ENCODE measurements around the gene METTL1. TPM values are rescaled to one million over a fixed set of nuclear protein-coding genes. Genes with fewer than 3 reads are reported as not detected.

The METTL1 gene
- polyA plus RNA-seq, 4 donors = 2.2 to 21.9 (median 11.6) TPM

DNA sequence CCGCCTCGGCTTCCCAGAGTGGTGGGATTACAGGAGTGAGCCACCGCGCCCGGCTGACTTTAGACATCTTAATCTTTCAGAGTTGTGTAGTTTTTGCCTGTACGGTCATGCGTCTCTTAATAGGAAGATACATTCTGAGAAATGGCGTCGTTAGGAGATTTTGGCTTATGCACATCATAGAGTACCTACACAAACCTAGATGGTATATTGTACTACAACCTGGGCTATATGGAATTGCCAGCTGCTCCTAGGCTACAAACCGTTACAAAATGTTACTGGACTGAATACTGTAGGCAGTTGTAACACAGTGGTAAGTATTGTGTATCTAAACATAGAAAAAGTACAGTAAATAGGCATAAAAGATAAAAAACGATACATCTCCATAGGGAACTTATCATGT, 12.0 kb upstream of the METTL1 start:
- no peak for FAIRE-seq
- Histone ChIP-seq H3K4me1 (ENCODE audit: control insufficient read depth in 3 of 3, insufficient read depth in 2 of 3, low read depth in 1 of 3, low read length in 2 of 3) (peaks cover 0 to 7% (median 2%) of the 10 kb centered on the region in 3 donors), H3K27me3 (ENCODE audit: control insufficient read depth in 3 of 3, insufficient read depth in 3 of 3, low read length in 3 of 3) (no peaks in the 10 kb centered on the region), H3K9me3 (ENCODE audit: control insufficient read depth in 2 of 2, insufficient read depth in 1 of 2, low read depth in 1 of 2, low read length in 1 of 2) (no peaks in the 10 kb centered on the region), H3K27ac (ENCODE audit: low read depth in 1 of 3, low read length in 2 of 3) (no peak overlapping the region), H3K4me3 (ENCODE audit: low read depth in 1 of 3, low read length in 3 of 3) (no peak overlapping the region), H3K36me3 (ENCODE audit: control insufficient read depth in 3 of 3, insufficient read depth in 2 of 3, low read depth in 1 of 3, low read length in 3 of 3) (peaks cover 5 to 30% (median 9%) of the 10 kb centered on the region in 3 donors)
- 88 to 94% (median 93%) methylated on average over 11 of the region's 11 CpGs for WGBS, 3 donors
- no peak for DNase-seq

- Histone ChIP-seq H3K36me3 (ENCODE audit: control insufficient read depth in 3 of 3, insufficient read depth in 2 of 3, low read depth in 1 of 3, low read length in 3 of 3) (peaks cover 5 to 27% (median 9%) of the 10 kb centered on the region in 3 donors), H3K4me1 (ENCODE audit: control insufficient read depth in 3 of 3, insufficient read depth in 2 of 3, low read depth in 1 of 3, low read length in 2 of 3) (peaks cover 0 to 7% (median 2%) of the 10 kb centered on the region in 3 donors), H3K27ac (ENCODE audit: low read depth in 1 of 3, low read length in 2 of 3) (no peak overlapping the region), H3K4me3 (ENCODE audit: low read depth in 1 of 3, low read length in 3 of 3) (peak overlapping the region; percentile 64 to 99 (median 67)), H3K27me3 (ENCODE audit: control insufficient read depth in 3 of 3, insufficient read depth in 3 of 3, low read length in 3 of 3) (no peaks in the 10 kb centered on the region), H3K9me3 (ENCODE audit: control insufficient read depth in 2 of 2, insufficient read depth in 1 of 2, low read depth in 1 of 2, low read length in 1 of 2) (no peaks in the 10 kb centered on the region)
- FAIRE-seq = no peak
- 79 to 84% (median 81%) methylated on average over 12 of the region's 12 CpGs for WGBS, 3 donors
- DNase-seq = no peak
Observed at GRCh38 chr12:57783466-57783801, 11.5 kb upstream of the METTL1 start.

DNA sequence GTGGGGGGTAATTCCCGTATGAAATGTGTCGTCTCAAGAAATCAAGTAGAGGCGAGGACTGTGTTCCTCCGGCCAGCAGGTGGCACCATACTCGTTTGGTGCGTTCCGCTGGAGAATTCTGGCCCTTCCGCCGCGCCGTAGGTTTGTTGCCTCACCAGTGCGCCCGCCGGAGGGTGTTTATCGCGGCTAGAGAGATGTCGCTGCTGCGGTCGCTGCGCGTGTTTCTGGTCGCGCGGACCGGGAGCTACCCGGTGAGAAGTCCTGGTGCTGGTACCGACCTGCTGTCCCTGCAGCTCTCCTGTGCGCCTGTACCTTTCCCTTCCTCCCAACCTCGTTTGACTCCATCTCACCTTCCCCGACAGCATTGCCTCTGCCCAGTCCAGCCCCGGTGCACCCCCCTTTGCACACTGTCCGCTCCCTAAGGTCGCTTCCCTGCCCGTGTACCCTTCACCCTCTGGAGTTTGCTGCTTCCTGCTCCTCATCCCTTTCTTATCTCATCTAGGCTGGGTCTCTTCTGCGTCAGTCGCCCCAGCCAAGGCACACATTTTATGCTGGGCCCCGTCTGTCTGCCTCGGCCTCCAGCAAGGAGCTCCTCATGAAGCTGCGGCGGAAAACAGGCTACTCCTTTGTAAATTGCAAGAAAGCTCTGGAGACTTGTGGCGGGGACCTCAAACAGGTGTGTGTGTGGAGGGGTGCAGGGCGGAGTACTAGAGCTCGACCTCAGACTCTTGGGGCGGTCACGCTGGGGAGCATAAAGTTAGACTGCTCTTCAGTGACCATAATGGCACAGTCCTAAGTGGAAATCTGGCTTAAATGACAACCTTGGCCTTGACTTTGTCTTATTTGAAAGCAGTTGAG, 10.9 kb upstream of the METTL1 start, which contains the start of gene TSFM:
Gene TSFM (plus strand): TSS at position 180 of the 858 bp plus-strand sequence. CDS start 15 bp downstream, at position 195.
- Histone ChIP-seq H3K27me3 (ENCODE audit: control insufficient read depth in 3 of 3, insufficient read depth in 3 of 3, low read length in 3 of 3) (no peaks in the 10 kb centered on the region), H3K9me3 (ENCODE audit: control insufficient read depth in 2 of 2, insufficient read depth in 1 of 2, low read depth in 1 of 2, low read length in 1 of 2) (no peaks in the 10 kb centered on the region), H3K4me3 (ENCODE audit: low read depth in 1 of 3, low read length in 3 of 3) (peak within 1 kb of the TSS; percentile 64 to 99 (median 67)), H3K27ac (ENCODE audit: low read depth in 1 of 3, low read length in 2 of 3) (peak within 1 kb of the TSS in 2 of 3 donors; percentile 69), H3K4me1 (ENCODE audit: control insufficient read depth in 3 of 3, insufficient read depth in 2 of 3, low read depth in 1 of 3, low read length in 2 of 3) (peaks cover 0 to 7% (median 2%) of the 10 kb centered on the region in 3 donors), H3K36me3 (ENCODE audit: control insufficient read depth in 3 of 3, insufficient read depth in 2 of 3, low read depth in 1 of 3, low read length in 3 of 3) (peaks cover 5 to 23% (median 9%) of the 10 kb centered on the region in 3 donors)
- FAIRE-seq (no peak), DNase-seq (peak; percentile 94 to 98)
- WGBS, 3 donors = 0 to 1% (median 0%) methylated on average over 42 to 45 of the region's 45 CpGs

GRCh38 chr12:57782243-57782607, 10.3 kb upstream of the METTL1 start:
- Histone ChIP-seq H3K4me3 (ENCODE audit: low read depth in 1 of 3, low read length in 3 of 3) (peak overlapping the region in 1 of 3 donors; percentile 99), H3K27ac (ENCODE audit: low read depth in 1 of 3, low read length in 2 of 3) (no peak overlapping the region), H3K9me3 (ENCODE audit: control insufficient read depth in 2 of 2, insufficient read depth in 1 of 2, low read depth in 1 of 2, low read length in 1 of 2) (no peaks in the 10 kb centered on the region), H3K27me3 (ENCODE audit: control insufficient read depth in 3 of 3, insufficient read depth in 3 of 3, low read length in 3 of 3) (no peaks in the 10 kb centered on the region), H3K36me3 (ENCODE audit: control insufficient read depth in 3 of 3, insufficient read depth in 2 of 3, low read depth in 1 of 3, low read length in 3 of 3) (peaks cover 5 to 23% (median 7%) of the 10 kb centered on the region in 3 donors), H3K4me1 (ENCODE audit: control insufficient read depth in 3 of 3, insufficient read depth in 2 of 3, low read depth in 1 of 3, low read length in 2 of 3) (peaks cover 0 to 7% (median 2%) of the 10 kb centered on the region in 3 donors)
- DNase-seq = no peak
- no peak for FAIRE-seq
- WGBS, 3 donors = 8 to 21% (median 13%) methylated on average over 4 of the region's 4 CpGs

DNA sequence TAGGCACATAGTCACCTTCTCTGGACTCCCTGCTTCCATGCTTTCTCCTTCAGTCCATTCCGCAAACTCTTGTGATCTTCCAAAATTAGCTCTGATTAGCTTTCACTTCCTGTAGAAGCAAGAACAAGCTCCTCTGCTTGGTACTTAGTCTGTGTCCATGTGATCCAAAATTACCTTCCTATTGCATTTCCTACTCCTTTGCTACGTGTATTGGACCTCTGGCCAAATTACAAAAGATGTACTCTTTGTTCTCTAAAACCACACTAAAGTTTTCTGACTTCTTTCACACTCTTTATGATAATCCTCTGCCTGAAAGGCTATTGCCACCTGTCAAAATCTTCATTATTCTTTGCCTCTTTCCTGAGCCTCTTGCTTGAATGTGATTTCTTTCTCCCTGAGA, 9.9 kb upstream of the METTL1 start:
- Histone ChIP-seq H3K4me1 (ENCODE audit: control insufficient read depth in 3 of 3, insufficient read depth in 2 of 3, low read depth in 1 of 3, low read length in 2 of 3) (peaks cover 0 to 7% (median 2%) of the 10 kb centered on the region in 3 donors), H3K9me3 (ENCODE audit: control insufficient read depth in 2 of 2, insufficient read depth in 1 of 2, low read depth in 1 of 2, low read length in 1 of 2) (no peaks in the 10 kb centered on the region), H3K4me3 (ENCODE audit: low read depth in 1 of 3, low read length in 3 of 3) (no peak overlapping the region), H3K27me3 (ENCODE audit: control insufficient read depth in 3 of 3, insufficient read depth in 3 of 3, low read length in 3 of 3) (no peaks in the 10 kb centered on the region), H3K36me3 (ENCODE audit: control insufficient read depth in 3 of 3, insufficient read depth in 2 of 3, low read depth in 1 of 3, low read length in 3 of 3) (peaks cover 3 to 23% (median 3%) of the 10 kb centered on the region in 3 donors), H3K27ac (ENCODE audit: low read depth in 1 of 3, low read length in 2 of 3) (no peak overlapping the region)
- DNase-seq = no peak
- FAIRE-seq = no peak
- WGBS, 3 donors = 72 to 86% (median 72%) methylated on average over 2 of the region's 2 CpGs

DNA sequence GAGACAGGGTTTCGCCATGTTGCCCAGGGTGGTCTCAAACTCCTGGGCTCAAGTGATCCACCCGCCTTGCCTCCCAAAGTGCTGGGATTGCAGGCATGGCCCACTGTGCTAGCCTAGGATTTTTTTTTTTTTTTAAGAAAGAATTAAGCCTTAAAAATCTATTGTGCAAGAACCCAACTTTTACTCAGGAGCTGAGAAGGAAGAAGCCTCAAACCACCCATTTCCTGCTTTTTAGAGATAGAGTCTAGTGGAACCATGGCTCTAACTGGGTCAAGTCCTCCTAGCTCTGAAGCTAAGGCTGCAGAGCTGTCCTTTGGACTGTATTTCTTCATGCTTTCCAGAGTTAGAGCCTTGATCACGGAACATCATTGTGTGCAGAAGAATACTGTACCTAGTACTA, 9.3 kb upstream of the METTL1 start:
- 90 to 95% (median 92%) methylated on average over 3 of the region's 3 CpGs for WGBS, 3 donors
- no peak overlapping the region for H3K4me3 ChIP-seq (ENCODE audit: low read depth in 1 of 3, low read length in 3 of 3)
- H3K4me1 ChIP-seq (ENCODE audit: control insufficient read depth in 3 of 3, insufficient read depth in 2 of 3, low read depth in 1 of 3, low read length in 2 of 3) = peaks cover 0 to 7% (median 2%) of the 10 kb centered on the region in 3 donors
- H3K36me3 ChIP-seq (ENCODE audit: control insufficient read depth in 3 of 3, insufficient read depth in 2 of 3, low read depth in 1 of 3, low read length in 3 of 3) = peaks cover 1 to 23% (median 3%) of the 10 kb centered on the region in 3 donors
- FAIRE-seq (no peak), DNase-seq (no peak)
- no peaks in the 10 kb centered on the region for H3K9me3 ChIP-seq (ENCODE audit: control insufficient read depth in 2 of 2, insufficient read depth in 1 of 2, low read depth in 1 of 2, low read length in 1 of 2)
- no peak overlapping the region for H3K27ac ChIP-seq (ENCODE audit: low read depth in 1 of 3, low read length in 2 of 3)
- no peaks in the 10 kb centered on the region for H3K27me3 ChIP-seq (ENCODE audit: control insufficient read depth in 3 of 3, insufficient read depth in 3 of 3, low read length in 3 of 3)

GRCh38 chr12:57780284-57780897, 8.5 kb upstream of the METTL1 start:
- WGBS, 3 donors = 89 to 93% (median 91%) methylated on average over 4 of the region's 4 CpGs
- Histone ChIP-seq H3K27me3 (ENCODE audit: control insufficient read depth in 3 of 3, insufficient read depth in 3 of 3, low read length in 3 of 3) (no peaks in the 10 kb centered on the region), H3K27ac (ENCODE audit: low read depth in 1 of 3, low read length in 2 of 3) (no peak overlapping the region), H3K4me3 (ENCODE audit: low read depth in 1 of 3, low read length in 3 of 3) (no peak overlapping the region), H3K36me3 (ENCODE audit: control insufficient read depth in 3 of 3, insufficient read depth in 2 of 3, low read depth in 1 of 3, low read length in 3 of 3) (peaks cover 0 to 22% (median 0%) of the 10 kb centered on the region in 3 donors), H3K9me3 (ENCODE audit: control insufficient read depth in 2 of 2, insufficient read depth in 1 of 2, low read depth in 1 of 2, low read length in 1 of 2) (no peaks in the 10 kb centered on the region), H3K4me1 (ENCODE audit: control insufficient read depth in 3 of 3, insufficient read depth in 2 of 3, low read depth in 1 of 3, low read length in 2 of 3) (peaks cover 0 to 7% (median 2%) of the 10 kb centered on the region in 3 donors)
- DNase-seq = no peak
- no peak for FAIRE-seq

GRCh38 chr12:57779736-57780135, 7.8 kb upstream of the METTL1 start:
- Histone ChIP-seq H3K4me3 (ENCODE audit: low read depth in 1 of 3, low read length in 3 of 3) (no peak overlapping the region), H3K27me3 (ENCODE audit: control insufficient read depth in 3 of 3, insufficient read depth in 3 of 3, low read length in 3 of 3) (no peaks in the 10 kb centered on the region), H3K4me1 (ENCODE audit: control insufficient read depth in 3 of 3, insufficient read depth in 2 of 3, low read depth in 1 of 3, low read length in 2 of 3) (peaks cover 0 to 7% (median 2%) of the 10 kb centered on the region in 3 donors), H3K9me3 (ENCODE audit: control insufficient read depth in 2 of 2, insufficient read depth in 1 of 2, low read depth in 1 of 2, low read length in 1 of 2) (no peaks in the 10 kb centered on the region), H3K36me3 (ENCODE audit: control insufficient read depth in 3 of 3, insufficient read depth in 2 of 3, low read depth in 1 of 3, low read length in 3 of 3) (peaks cover 0 to 17% (median 0%) of the 10 kb centered on the region in 3 donors), H3K27ac (ENCODE audit: low read depth in 1 of 3, low read length in 2 of 3) (no peak overlapping the region)
- FAIRE-seq = no peak
- no peak for DNase-seq
- WGBS, 3 donors = 68 to 78% (median 73%) methylated on average over 1 of the region's 1 CpG
